ENCODE data around the gene SPTY2D1.

Gene SPTY2D1

DNA sequence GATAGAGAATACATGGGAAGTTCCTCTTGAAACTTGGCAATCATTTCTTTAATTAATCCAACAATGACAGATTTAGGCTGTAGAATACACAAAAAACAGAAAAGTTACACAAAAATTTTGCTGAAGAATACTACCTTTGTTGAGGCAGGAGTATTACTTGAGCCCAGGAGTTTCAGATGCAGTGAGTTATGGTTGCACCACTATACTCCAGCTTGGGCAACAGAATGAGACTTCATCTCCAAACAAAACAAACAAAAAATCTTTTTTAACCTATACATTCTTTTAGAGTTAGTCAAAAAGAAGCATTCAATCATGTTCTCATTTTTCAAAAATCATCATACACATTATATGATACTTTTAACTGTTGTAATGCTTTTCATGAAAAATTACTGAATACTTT, 67.7 kb downstream of the SPTY2D1 start:
- Histone ChIP-seq H3K27me3 (ENCODE audit: control insufficient read depth, insufficient read depth, low read length, poor library complexity, severe bottlenecking) (no peaks in the 10 kb centered on the region), H3K4me3 (ENCODE audit: insufficient read depth, low read depth, low read length) (no peak overlapping the region), H3K36me3 (ENCODE audit: control insufficient read depth, insufficient read depth, low read length) (peaks cover 5% of the 10 kb centered on the region), H3K27ac (ENCODE audit: insufficient read depth, low read depth, low read length, poor library complexity, severe bottlenecking) (no peak overlapping the region), H3K4me1 (ENCODE audit: control insufficient read depth, insufficient read depth, low read length) (no peaks in the 10 kb centered on the region), H3K9me3 (ENCODE audit: control insufficient read depth, low read length) (no peaks in the 10 kb centered on the region)

DNA sequence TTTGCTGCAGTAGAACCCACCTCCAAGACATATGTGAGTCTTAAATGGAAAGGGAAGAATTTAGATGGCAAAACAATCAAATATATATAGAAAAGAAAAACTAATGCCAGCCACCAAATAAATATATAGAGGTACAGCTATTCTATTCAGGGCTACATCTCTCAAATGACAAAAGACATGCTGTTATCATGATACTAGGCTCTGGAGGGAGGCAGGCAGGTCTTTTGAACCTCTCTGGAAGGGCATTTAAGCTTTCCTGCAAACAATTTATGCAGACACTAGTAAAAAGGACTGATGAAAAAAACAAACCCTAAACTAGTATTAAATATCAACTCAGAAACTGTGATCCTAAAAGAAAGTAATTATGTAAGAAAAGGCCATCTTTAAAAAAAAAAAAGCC, 70.0 kb downstream of the SPTY2D1 start:
- Histone ChIP-seq H3K9me3 (ENCODE audit: control insufficient read depth, low read length) (no peaks in the 10 kb centered on the region), H3K4me1 (ENCODE audit: control insufficient read depth, insufficient read depth, low read length) (no peaks in the 10 kb centered on the region), H3K27me3 (ENCODE audit: control insufficient read depth, insufficient read depth, low read length, poor library complexity, severe bottlenecking) (no peaks in the 10 kb centered on the region), H3K4me3 (ENCODE audit: insufficient read depth, low read depth, low read length) (no peak overlapping the region), H3K27ac (ENCODE audit: insufficient read depth, low read depth, low read length, poor library complexity, severe bottlenecking) (no peak overlapping the region), H3K36me3 (ENCODE audit: control insufficient read depth, insufficient read depth, low read length) (no peaks in the 10 kb centered on the region)

DNA sequence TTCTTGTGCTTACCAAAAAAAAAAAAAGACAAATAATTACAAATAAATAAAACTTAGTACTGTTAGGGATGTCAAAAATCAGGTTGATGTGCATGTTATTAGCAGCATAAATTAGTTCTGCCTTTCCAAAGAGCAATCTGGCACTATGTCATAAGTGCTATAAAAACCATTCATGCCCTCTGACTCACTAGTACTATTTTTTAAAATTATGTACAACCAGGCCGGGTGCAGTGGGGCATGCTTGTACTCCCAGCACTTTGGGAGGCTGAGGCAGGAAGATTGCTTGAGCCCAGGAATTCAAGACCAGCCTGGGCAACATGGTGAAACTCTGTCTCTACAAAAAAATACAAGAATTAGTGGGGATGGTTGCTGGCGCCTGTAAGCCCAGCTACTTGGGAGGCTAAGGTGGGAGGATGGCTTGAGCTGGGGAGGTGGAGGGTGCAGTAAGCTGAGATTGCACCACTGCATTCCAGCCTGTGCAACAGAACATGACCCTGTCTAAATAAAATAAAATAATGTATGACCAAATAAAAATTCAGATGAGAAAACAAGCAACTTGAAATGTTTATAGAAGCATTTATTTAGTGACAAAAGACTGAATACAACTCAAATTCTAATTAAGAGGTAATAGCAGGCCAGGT, 70.9 kb downstream of the SPTY2D1 start:
- Histone ChIP-seq H3K4me1 (ENCODE audit: control insufficient read depth, insufficient read depth, low read length) (no peaks in the 10 kb centered on the region), H3K9me3 (ENCODE audit: control insufficient read depth, low read length) (no peaks in the 10 kb centered on the region), H3K4me3 (ENCODE audit: insufficient read depth, low read depth, low read length) (no peak overlapping the region), H3K27me3 (ENCODE audit: control insufficient read depth, insufficient read depth, low read length, poor library complexity, severe bottlenecking) (no peaks in the 10 kb centered on the region), H3K27ac (ENCODE audit: insufficient read depth, low read depth, low read length, poor library complexity, severe bottlenecking) (no peak overlapping the region), H3K36me3 (ENCODE audit: control insufficient read depth, insufficient read depth, low read length) (no peaks in the 10 kb centered on the region)
- 91 to 95% methylated on average over 2 of the region's 2 CpGs for WGBS, 2 experiments
